Naive thymus-derived CD8-positive, alpha-beta T cell (primary cell): Measurements from ENCODE around the gene TAMM41. TPM values are rescaled to one million over a fixed set of nuclear protein-coding genes. Genes with fewer than 3 reads are reported as not detected.
A peak's percentile ranks its signal among the peaks of the same experiment; 100 is the strongest.

Experiments
- ATAC-seq, 2 donors: fragments of 150-1000 bp; cut with Tn5 transposase in 1 of 2; sonication (Bioruptor Pico), chemical (Tn5 transposase) in 1 of 2; 1 replicate in 1 of 2; 2 replicates in 1 of 2; pipeline ENCODE4 v1.10.0; 2021; ENCODE audit warnings: mild to moderate bottlenecking in 2 of 2, moderate library complexity in 2 of 2
- POLR2A ChIA-PET: fragments of 350-600 bp; sonication (Branson Sonifier 250); formaldehyde crosslinking; loops from one replicate; lab custom pipeline; 2021; ENCODE audit warnings: antibody characterized with exemption; lab: Charles Lee
- DNase-seq, 10 donors: peaks; one replicate each; pipeline versions ENCODE4 v3.0.0 to v3.0.0-alpha.2; 2020 to 2022
- H3K27ac Mint-ChIP-seq, 10 donors: one replicate each; pipeline ENCODE4 v1.8.0; 2020 to 2022; ENCODE audit warnings: mild to moderate bottlenecking in 10 of 10, mixed read lengths in 10 of 10, moderate library complexity in 4 of 10, inconsistent platforms in 1 of 10
- H3K27me3 Mint-ChIP-seq, 5 donors: one replicate each; pipeline ENCODE4 v1.8.0; 2021 to 2022; ENCODE audit warnings: mixed read lengths in 5 of 5
- H3K36me3 Mint-ChIP-seq, 3 donors: one replicate each; pipeline ENCODE4 v1.8.0; 2020 to 2022; ENCODE audit warnings: mixed read lengths in 3 of 3, mild to moderate bottlenecking in 2 of 3, inconsistent platforms in 1 of 3
- H3K4me1 Mint-ChIP-seq, 4 donors: one replicate each; pipeline ENCODE4 v1.8.0; 2021 to 2022; ENCODE audit warnings: mixed read lengths in 4 of 4
- H3K4me3 Mint-ChIP-seq, 10 donors: one replicate each; pipeline ENCODE4 v1.8.0; 2020 to 2022; ENCODE audit warnings: mild to moderate bottlenecking in 10 of 10, mixed read lengths in 10 of 10, moderate library complexity in 6 of 10, inconsistent platforms in 1 of 10
- H3K9me3 Mint-ChIP-seq, 9 donors: one replicate each; pipeline ENCODE4 v1.8.0; 2020 to 2022; ENCODE audit warnings: mixed read lengths in 9 of 9, mild to moderate bottlenecking in 3 of 9, inconsistent platforms in 1 of 9, moderate library complexity in 1 of 9
- polyA plus RNA-seq, 3 donors: library from polyadenylated mRNA; unstranded; fragments of 300-500 nt; fragmentation: Illumina TruSeq; gene quantifications; one replicate each; pipeline ENCODE4 v1.2.3, GENCODE V29; 2021
- total RNA-seq, 8 experiments: library from RNA in 2 of 8; stranded (reverse) in 2 of 8; gene quantifications; one replicate each; pipeline ENCODE4 v1.2.3 and lab custom pipeline; 2021 to 2026

TAMM41 gene
- total and polyA plus RNA-seq, 5 experiments from 2014 or later = 15.7 to 42.7 (median 37.1) TPM

GRCh38 chr3:11835028-11835639, 11.6 kb downstream of the TAMM41 start:
- peaks cover 0 to 90% (median 20%) of the 10 kb centered on the region in 3 donors for H3K36me3 Mint-ChIP-seq
- DNase-seq (no peak), ATAC-seq (no peak)
- H3K9me3 Mint-ChIP-seq = no peaks in the 10 kb centered on the region
- H3K27me3 Mint-ChIP-seq = no peaks in the 10 kb centered on the region
- POLR2A ChIA-PET = interaction anchor here (0.9 to 1.1 kb wide), 2 partner anchors 8 to 11 kb away, joined by 3 to 5 read pairs; partner anchors contain the start of gene TAMM41
- peaks cover 0 to 8% (median 2%) of the 10 kb centered on the region in 4 donors for H3K4me1 Mint-ChIP-seq
- H3K4me3 Mint-ChIP-seq = no peak overlapping the region
- H3K27ac Mint-ChIP-seq = peak overlapping the region in 2 of 10 donors; percentile 6 to 51

- H3K4me3 Mint-ChIP-seq = no peak overlapping the region
- H3K36me3 Mint-ChIP-seq = peaks cover 9 to 90% (median 20%) of the 10 kb centered on the region in 3 donors
- no peak overlapping the region for H3K27ac Mint-ChIP-seq
- peaks cover 0 to 5% (median 2%) of the 10 kb centered on the region in 4 donors for H3K4me1 Mint-ChIP-seq
- DNase-seq (no peak), ATAC-seq (no peak)
- H3K27me3 Mint-ChIP-seq = no peaks in the 10 kb centered on the region
- no peaks in the 10 kb centered on the region for H3K9me3 Mint-ChIP-seq
- POLR2A ChIA-PET = no interaction called here
Measured at GRCh38 chr3:11832981-11833905, 13.4 kb downstream of the TAMM41 start.

DNA sequence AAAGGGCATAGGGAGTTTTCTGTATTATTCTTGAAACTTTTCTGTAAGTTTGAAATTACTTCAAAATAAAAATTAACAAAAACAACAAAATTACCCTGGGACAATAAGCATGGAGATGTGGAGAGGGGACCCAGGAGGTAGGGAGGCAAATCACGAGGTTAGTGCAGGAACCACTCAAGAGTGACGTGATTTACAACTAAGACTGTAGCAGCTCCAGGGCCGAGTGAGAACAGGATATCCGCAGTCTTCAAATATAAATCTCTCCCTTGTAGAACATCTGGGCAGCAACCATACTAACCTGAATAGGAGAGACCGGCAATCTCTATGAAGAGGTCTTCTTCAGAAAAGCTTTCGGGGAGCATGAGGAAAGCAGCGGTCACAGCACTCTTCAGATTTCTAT, 17.3 kb downstream of the TAMM41 start:
- peaks cover 12 to 91% (median 27%) of the 10 kb centered on the region in 3 donors for H3K36me3 Mint-ChIP-seq
- POLR2A ChIA-PET = no interaction called here
- no peaks in the 10 kb centered on the region for H3K9me3 Mint-ChIP-seq
- no peak for ATAC-seq
- H3K27ac Mint-ChIP-seq = peak overlapping the region in 1 of 10 donors; percentile 65
- H3K27me3 Mint-ChIP-seq = no peaks in the 10 kb centered on the region
- peaks cover 0 to 9% (median 3%) of the 10 kb centered on the region in 4 donors for H3K4me1 Mint-ChIP-seq
- H3K4me3 Mint-ChIP-seq = no peak overlapping the region
- DNase-seq = no peak

GRCh38 chr3:11826628-11827265, 19.9 kb downstream of the TAMM41 start:
- Mint-ChIP-seq H3K36me3 (peaks cover 12 to 93% (median 20%) of the 10 kb centered on the region in 3 donors), H3K27me3 (no peaks in the 10 kb centered on the region)
- POLR2A ChIA-PET = interaction anchor here (1.0 kb wide), 1 partner anchor 9 kb away, joined by 5 read pairs; no protein-coding TSS in a partner anchor

DNA sequence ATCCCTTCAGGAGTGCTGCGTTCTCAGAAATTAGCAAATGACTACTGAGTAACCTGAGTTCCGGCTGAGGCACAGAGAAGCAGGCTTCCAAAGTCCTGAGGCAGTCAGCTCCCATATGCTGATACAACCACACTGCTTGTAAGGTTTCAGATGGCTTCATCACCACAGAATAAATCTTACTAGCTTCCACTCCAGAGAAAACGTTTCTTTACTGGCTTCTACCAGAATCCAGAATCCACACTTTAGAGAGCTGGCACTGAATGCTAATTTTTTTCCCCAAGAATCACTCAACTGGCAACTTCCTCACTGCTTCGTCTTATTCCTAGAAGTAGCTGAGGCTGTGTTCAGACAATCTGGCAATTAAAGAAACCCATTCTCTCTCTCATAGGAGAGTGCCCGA, 21.4 kb downstream of the TAMM41 start:
- POLR2A ChIA-PET = interaction anchor here (1.2 kb wide), 1 partner anchor 10 kb away, joined by 4 read pairs; no protein-coding TSS in a partner anchor
- no peaks in the 10 kb centered on the region for H3K9me3 Mint-ChIP-seq
- DNase-seq (no peak), ATAC-seq (no peak)
- H3K4me1 Mint-ChIP-seq = peaks cover 0 to 7% (median 2%) of the 10 kb centered on the region in 4 donors
- peaks cover 12 to 94% (median 17%) of the 10 kb centered on the region in 3 donors for H3K36me3 Mint-ChIP-seq
- no peak overlapping the region for H3K27ac Mint-ChIP-seq
- no peak overlapping the region for H3K4me3 Mint-ChIP-seq
- no peaks in the 10 kb centered on the region for H3K27me3 Mint-ChIP-seq

More at GRCh38 chr3:11826628-11827265, 19.9 kb downstream of the TAMM41 start:
- peak overlapping the region in 1 of 10 donors; percentile 75 for H3K27ac Mint-ChIP-seq
- no peak for DNase-seq
- no peak overlapping the region for H3K4me3 Mint-ChIP-seq
- no peaks in the 10 kb centered on the region for H3K9me3 Mint-ChIP-seq
- no peak for ATAC-seq
- H3K4me1 Mint-ChIP-seq = peaks cover 0 to 6% (median under 1%) of the 10 kb centered on the region in 4 donors

DNA sequence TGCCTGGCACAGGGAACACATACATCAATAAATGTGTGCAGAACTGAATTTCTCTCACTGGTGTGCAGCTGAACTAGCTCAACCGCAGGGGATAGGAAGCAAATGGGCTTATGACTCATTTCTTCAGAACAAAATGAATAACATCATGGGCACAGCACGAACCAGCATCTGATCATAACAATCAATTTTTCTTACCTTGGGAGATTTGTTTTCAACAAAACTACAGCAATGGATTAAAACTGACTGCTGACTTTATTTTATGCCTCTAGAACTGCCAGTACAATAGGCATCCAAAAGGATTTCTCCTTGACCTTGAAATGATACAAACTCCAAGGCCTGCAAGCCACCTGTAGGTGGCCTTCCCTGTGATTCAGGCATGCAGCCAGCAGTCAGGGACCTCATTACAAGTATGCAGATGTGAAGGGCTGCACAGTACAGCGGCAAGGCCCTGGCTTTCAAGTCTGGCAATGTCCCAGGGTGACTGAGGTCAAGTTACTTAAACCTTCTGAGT, 26.1 kb downstream of the TAMM41 start:
- DNase-seq (no peak), ATAC-seq (no peak)
- POLR2A ChIA-PET = no interaction called here
- Mint-ChIP-seq H3K4me1 (peaks cover 0 to 8% (median 2%) of the 10 kb centered on the region in 4 donors), H3K9me3 (no peaks in the 10 kb centered on the region), H3K36me3 (peaks cover 0 to 95% (median 10%) of the 10 kb centered on the region in 3 donors), H3K27ac (peak overlapping the region in 2 of 10 donors; percentile 9 to 21), H3K4me3 (no peak overlapping the region), H3K27me3 (no peaks in the 10 kb centered on the region)

- Mint-ChIP-seq H3K27me3 (no peaks in the 10 kb centered on the region), H3K4me1 (peaks cover 0 to 5% (median under 1%) of the 10 kb centered on the region in 4 donors), H3K36me3 (peaks cover 0 to 95% (median 13%) of the 10 kb centered on the region in 3 donors), H3K9me3 (no peaks in the 10 kb centered on the region), H3K27ac (peak overlapping the region in 1 of 10 donors; percentile 37), H3K4me3 (no peak overlapping the region)
- DNase-seq (no peak), ATAC-seq (no peak)
- POLR2A ChIA-PET = no interaction called here
Measured at GRCh38 chr3:11819146-11819689, 27.5 kb downstream of the TAMM41 start.

DNA sequence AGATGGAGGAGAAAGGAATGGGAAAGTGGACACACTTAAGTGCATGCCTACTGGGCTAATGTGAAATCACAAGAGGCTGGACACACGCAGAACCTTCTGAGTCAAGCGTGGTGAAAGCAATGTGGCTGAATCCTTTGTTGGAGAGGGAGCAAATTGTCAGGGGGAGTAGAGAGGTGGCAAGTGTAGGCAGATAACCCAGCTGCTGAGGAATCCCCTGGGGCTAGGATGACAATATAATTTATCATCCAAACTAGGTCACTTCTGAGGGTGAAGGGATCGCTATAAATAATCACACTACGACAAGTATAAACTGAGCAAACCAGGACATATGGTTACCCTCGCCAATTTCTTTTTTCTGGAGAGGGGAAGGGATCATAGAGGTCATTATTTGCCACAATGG, 28.7 kb downstream of the TAMM41 start:
- H3K4me3 Mint-ChIP-seq = no peak overlapping the region
- peaks cover 0 to 93% (median 13%) of the 10 kb centered on the region in 3 donors for H3K36me3 Mint-ChIP-seq
- no peaks in the 10 kb centered on the region for H3K27me3 Mint-ChIP-seq
- H3K4me1 Mint-ChIP-seq = peaks cover 0 to 5% (median under 1%) of the 10 kb centered on the region in 4 donors
- no peak for ATAC-seq
- POLR2A ChIA-PET = no interaction called here
- no peaks in the 10 kb centered on the region for H3K9me3 Mint-ChIP-seq
- no peak for DNase-seq
- peak overlapping the region in 2 of 10 donors; percentile 42 to 66 for H3K27ac Mint-ChIP-seq

DNA sequence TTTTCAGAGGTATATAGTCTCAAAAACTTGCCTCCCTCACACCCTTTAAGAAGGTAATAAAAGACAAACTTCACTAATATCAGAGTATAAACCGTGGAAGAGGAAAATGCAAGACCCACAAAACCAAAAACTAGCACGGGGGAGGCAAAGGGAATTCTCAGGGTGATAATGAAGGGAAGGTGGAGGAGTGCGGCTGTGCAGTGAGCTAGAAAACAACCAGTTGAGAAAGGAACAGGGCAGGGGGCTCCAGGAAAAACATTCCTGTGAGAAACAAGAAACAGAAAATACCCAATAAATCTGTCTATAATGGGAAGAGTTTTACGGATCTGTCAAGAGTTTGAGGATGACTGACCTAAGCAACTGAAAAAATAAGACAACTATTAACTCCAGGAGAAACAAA, 31.6 kb downstream of the TAMM41 start:
- Mint-ChIP-seq H3K27me3 (no peaks in the 10 kb centered on the region), H3K36me3 (peaks cover 0 to 86% (median 13%) of the 10 kb centered on the region in 3 donors), H3K27ac (peak overlapping the region in 3 of 10 donors; percentile 15 to 33 (median 18)), H3K4me3 (no peak overlapping the region), H3K9me3 (no peaks in the 10 kb centered on the region), H3K4me1 (peaks cover 0 to 2% (median 0%) of the 10 kb centered on the region in 4 donors)
- DNase-seq (no peak), ATAC-seq (no peak)
- POLR2A ChIA-PET = interaction anchor here (0.7 kb wide), 1 partner anchor 10 kb away, joined by 4 read pairs; no protein-coding TSS in a partner anchor

DNA sequence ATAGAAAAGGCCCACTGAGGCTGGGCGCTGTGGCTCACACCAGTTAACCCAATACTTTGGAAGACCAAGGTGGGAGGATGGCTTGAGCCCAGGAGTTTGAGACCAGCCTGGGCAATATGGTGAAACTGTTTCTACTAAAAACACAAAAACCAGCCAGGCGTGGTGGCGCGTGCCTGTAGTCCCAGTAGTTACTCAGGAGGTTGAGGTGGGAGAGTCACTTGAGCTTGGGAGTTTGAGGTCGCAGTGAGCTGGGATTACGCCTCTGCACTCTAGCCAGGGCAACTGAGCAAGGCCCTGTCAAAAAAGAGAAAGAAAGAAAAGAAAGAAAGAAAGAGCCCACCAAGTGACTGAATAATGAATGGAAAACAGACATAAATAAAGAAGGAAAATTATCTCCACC, 32.0 kb downstream of the TAMM41 start:
- no peaks in the 10 kb centered on the region for H3K27me3 Mint-ChIP-seq
- peaks cover 0 to 2% (median 0%) of the 10 kb centered on the region in 4 donors for H3K4me1 Mint-ChIP-seq
- H3K36me3 Mint-ChIP-seq = peaks cover 0 to 86% (median 10%) of the 10 kb centered on the region in 3 donors
- DNase-seq (no peak), ATAC-seq (no peak)
- no peak overlapping the region for H3K4me3 Mint-ChIP-seq
- peak overlapping the region in 1 of 10 donors; percentile 15 for H3K27ac Mint-ChIP-seq
- POLR2A ChIA-PET = no interaction called here
- no peaks in the 10 kb centered on the region for H3K9me3 Mint-ChIP-seq

DNA sequence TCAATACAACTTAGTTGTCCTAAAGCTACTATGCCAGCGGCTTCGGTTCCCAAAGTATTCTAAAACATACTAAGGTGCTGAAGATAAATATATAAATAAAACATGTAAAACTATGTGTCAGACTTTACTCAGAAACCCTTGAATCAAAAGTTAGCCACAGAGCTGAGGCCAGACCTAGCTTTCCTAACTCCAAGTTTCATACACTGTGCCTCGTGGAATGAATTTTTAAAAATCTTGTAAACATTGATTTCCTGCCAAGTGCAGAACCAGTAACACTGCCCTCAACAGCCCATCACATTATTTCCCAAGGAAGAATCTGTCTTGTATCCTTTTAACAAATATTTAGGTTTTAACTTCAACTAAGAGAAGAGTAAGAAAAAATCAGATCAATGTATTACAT, 36.4 kb downstream of the TAMM41 start:
- Mint-ChIP-seq H3K9me3 (no peaks in the 10 kb centered on the region), H3K4me1 (peaks cover 0 to 1% (median 0%) of the 10 kb centered on the region in 4 donors), H3K36me3 (peaks cover 18 to 88% (median 30%) of the 10 kb centered on the region in 3 donors), H3K4me3 (no peak overlapping the region), H3K27ac (peak overlapping the region in 2 of 10 donors; percentile 4 to 21), H3K27me3 (no peaks in the 10 kb centered on the region)
- no peak for ATAC-seq
- POLR2A ChIA-PET = no interaction called here
- no peak for DNase-seq

- ATAC-seq (no peak), DNase-seq (no peak)
- Mint-ChIP-seq H3K4me3 (no peak overlapping the region), H3K27ac (peak overlapping the region in 1 of 10 donors; percentile 62), H3K4me1 (peaks cover 0 to 4% (median under 1%) of the 10 kb centered on the region in 4 donors), H3K36me3 (peaks cover 18 to 82% (median 33%) of the 10 kb centered on the region in 3 donors), H3K27me3 (no peaks in the 10 kb centered on the region), H3K9me3 (no peaks in the 10 kb centered on the region)
- POLR2A ChIA-PET = no interaction called here
Measured at GRCh38 chr3:11808231-11808630, 38.5 kb downstream of the TAMM41 start.
